Small intestine (tissue), 7 donors: ENCODE results near the gene OSTC. TPM values are rescaled to one million over a fixed set of nuclear protein-coding genes. Genes with fewer than 3 reads are reported as not detected.
"Not testable (repeated sequence)": the region's sequence is repeated elsewhere in the genome, so short reads cannot be mapped to it uniquely, and the experiment has no call there.

Experiments used
- DNase-seq, 2 donors: peaks; one replicate each; pipeline versions ENCODE4 v3.0.0 to v3.0.0-alpha.2; 2013
- FAIRE-seq: peaks from 2 replicates; lab custom pipeline; 2012; peaks lifted over from hg19 to GRCh38; lab: Jason Lieb, UNC
- H3K27ac ChIP-seq, 3 donors: one replicate each; pipeline ENCODE4 v1.5.1; 2013; ENCODE audit warnings: low read length in 2 of 3, mild to moderate bottlenecking in 2 of 3, control low read depth in 1 of 3, inconsistent platforms in 1 of 3, low read depth in 1 of 3, moderate library complexity in 1 of 3
- H3K27me3 ChIP-seq, 3 donors: one replicate each; pipeline ENCODE4 v1.6.1; 2013; ENCODE audit warnings: low read length in 3 of 3, inconsistent platforms in 1 of 3; ENCODE audit not compliant: control insufficient read depth in 3 of 3, insufficient read depth in 3 of 3
- H3K36me3 ChIP-seq, 3 donors: one replicate each; pipeline ENCODE4 v1.6.1; 2013; ENCODE audit warnings: low read length in 3 of 3, inconsistent platforms in 1 of 3, low read depth in 1 of 3, mild to moderate bottlenecking in 1 of 3, moderate library complexity in 1 of 3; ENCODE audit not compliant: control insufficient read depth in 3 of 3, insufficient read depth in 2 of 3
- H3K4me1 ChIP-seq, 3 donors: one replicate each; pipeline ENCODE4 v1.6.1; 2013; ENCODE audit warnings: low read length in 2 of 3, inconsistent platforms in 1 of 3, low read depth in 1 of 3, mild to moderate bottlenecking in 1 of 3, moderate library complexity in 1 of 3; ENCODE audit not compliant: control insufficient read depth in 3 of 3, insufficient read depth in 2 of 3
- H3K4me3 ChIP-seq, 3 donors: one replicate each; pipeline ENCODE4 v1.5.1; 2013; ENCODE audit warnings: low read length in 3 of 3, control low read depth in 1 of 3, inconsistent platforms in 1 of 3, low read depth in 1 of 3, mild to moderate bottlenecking in 1 of 3, moderate library complexity in 1 of 3
- H3K9me3 ChIP-seq, 2 donors: one replicate each; pipeline ENCODE4 v1.6.1; 2013; ENCODE audit warnings: low read depth in 1 of 2, low read length in 1 of 2; ENCODE audit not compliant: control insufficient read depth in 2 of 2, insufficient read depth in 1 of 2
- WGBS, 3 donors: extraction: QIAGEN DNeasy Blood & Tissue Kit; methylation state at CpG; one replicate each; pipeline ENCODE4 v1.1.7; 2013; 5-methylcytosine and 5-hydroxymethylcytosine counted together
- polyA plus RNA-seq, 4 donors: library from polyadenylated mRNA; stranded (reverse) in 3 of 4; unstranded in 1 of 4; fragments of 200-250 nt in 3 of 4; fragments of 120-200 nt in 1 of 4; gene quantifications; one replicate each; pipeline versions ENCODE4 v1.2.1 to v1.2.3, GENCODE V29; 2013
- donor health status: healthy with polysubstance abuse.
- donor health status: control.
- donor health status: control.
- donor health status: Bipolar disorder and iron deficiency.
- donor health status: healthy.

The OSTC gene
- polyA plus RNA-seq, 4 donors = 92.4 to 270 (median 172) TPM

DNA sequence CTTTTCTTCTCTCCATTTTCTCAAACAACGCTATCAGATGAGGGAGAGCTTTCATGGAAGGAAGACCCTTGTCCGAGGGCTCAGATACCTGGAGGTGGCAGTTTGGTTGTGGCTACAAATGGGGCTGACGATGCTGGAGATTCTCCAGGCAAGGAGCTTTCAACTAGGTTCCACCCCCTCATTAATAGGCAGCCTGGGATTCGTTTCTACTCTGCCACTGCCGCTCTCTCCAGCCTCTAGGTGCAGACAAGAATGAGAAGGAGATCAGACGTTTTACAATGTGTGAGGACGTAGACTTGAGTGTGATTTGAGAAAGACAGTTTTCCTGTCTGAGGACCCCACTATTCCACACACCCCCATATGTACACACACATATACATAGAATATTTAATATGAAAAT, 59.3 kb downstream of the OSTC start:
- H3K4me1 ChIP-seq = no peaks in the 10 kb centered on the region
- no peak for FAIRE-seq
- H3K4me3 ChIP-seq = no peak overlapping the region
- H3K27ac ChIP-seq = no peak overlapping the region
- 61 to 73% (median 71%) methylated on average over 7 of the region's 7 CpGs for WGBS, 3 donors
- no peaks in the 10 kb centered on the region for H3K36me3 ChIP-seq
- no peak for DNase-seq
- no peaks in the 10 kb centered on the region for H3K9me3 ChIP-seq
- H3K27me3 ChIP-seq = no peaks in the 10 kb centered on the region

DNA sequence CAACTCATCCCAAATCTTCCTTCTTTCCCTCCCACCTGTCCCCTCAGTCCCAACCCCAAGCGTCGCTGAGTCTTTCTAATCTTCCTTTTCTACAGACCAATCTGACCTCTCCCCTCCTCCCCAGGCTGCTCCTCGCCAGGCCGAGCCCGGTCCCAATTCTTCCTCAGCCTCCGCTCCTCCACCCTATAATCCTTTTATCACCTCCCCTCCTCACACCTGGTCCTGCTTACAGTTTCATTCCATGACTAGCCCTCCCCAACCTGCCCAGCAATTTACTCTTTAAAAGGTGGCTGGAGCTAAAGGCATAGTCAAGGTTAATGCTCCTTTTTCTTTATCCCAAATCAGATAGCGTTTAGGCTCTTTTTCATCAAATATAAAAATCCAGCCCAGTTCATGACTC, 60.2 kb downstream of the OSTC start:
- not testable (repeated sequence) for H3K4me1 ChIP-seq, FAIRE-seq
- 53 to 68% (median 60%) methylated on average over 7 of the region's 7 CpGs for WGBS, 3 donors

DNA sequence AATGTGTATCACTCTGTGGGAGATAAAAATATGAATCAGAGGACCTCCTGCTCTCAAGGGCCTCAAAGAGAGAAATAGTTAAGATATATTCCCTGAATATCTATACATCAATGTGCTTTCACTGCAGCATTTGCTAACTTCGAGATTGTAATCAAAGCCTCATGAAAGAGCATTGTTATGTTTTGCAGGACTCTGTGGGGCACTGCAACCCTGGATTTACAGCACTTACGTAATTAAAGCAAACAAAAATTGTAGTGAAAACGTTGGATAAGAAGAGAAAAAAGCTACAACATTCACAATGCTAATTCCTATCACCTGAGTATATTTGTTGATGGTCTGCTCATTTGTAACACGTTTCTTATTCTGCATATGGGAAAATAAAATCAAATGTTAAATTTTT, 64.5 kb downstream of the OSTC start:
- no peak for FAIRE-seq

More for the DNA sequence above, 60.2 kb downstream of the OSTC start:
- not testable (repeated sequence) for H3K27ac ChIP-seq, H3K27me3 ChIP-seq, H3K36me3 ChIP-seq, DNase-seq, H3K9me3 ChIP-seq, H3K4me3 ChIP-seq

DNA sequence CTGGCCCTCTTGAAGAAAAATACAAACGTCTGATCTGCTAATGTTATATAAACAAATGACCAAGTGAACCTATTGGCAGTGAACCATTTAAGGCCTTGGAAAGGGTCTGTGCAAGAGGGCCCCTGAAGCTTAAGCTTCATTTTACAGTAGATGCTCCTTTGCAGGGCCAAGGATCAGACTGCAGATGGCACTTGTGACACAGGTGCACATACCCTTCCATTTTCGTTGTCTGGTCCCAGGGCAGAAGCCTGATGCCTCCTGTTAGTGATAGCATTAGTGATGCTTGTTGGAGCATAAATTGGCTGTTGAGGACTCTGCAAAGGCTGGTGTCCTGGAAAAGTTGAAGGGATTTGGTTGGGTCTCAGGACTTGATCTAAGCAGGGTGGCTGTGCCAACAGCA, 65.9 kb downstream of the OSTC start:
- no peaks in the 10 kb centered on the region for H3K4me1 ChIP-seq
- H3K27me3 ChIP-seq = no peaks in the 10 kb centered on the region
- no peaks in the 10 kb centered on the region for H3K9me3 ChIP-seq
- no peaks in the 10 kb centered on the region for H3K36me3 ChIP-seq
- FAIRE-seq (no peak), DNase-seq (no peak)
- H3K4me3 ChIP-seq = no peak overlapping the region
- 55 to 60% (median 58%) methylated on average over 2 of the region's 2 CpGs for WGBS, 3 donors
- no peak overlapping the region for H3K27ac ChIP-seq

More for the DNA sequence above, 64.5 kb downstream of the OSTC start:
- Histone ChIP-seq H3K27me3 (no peaks in the 10 kb centered on the region), H3K27ac (no peak overlapping the region), H3K36me3 (no peaks in the 10 kb centered on the region), H3K4me3 (no peak overlapping the region), H3K9me3 (no peaks in the 10 kb centered on the region), H3K4me1 (no peaks in the 10 kb centered on the region)
- 14 to 46% (median 29%) methylated on average over 4 of the region's 4 CpGs for WGBS, 3 donors
- DNase-seq = no peak

DNA sequence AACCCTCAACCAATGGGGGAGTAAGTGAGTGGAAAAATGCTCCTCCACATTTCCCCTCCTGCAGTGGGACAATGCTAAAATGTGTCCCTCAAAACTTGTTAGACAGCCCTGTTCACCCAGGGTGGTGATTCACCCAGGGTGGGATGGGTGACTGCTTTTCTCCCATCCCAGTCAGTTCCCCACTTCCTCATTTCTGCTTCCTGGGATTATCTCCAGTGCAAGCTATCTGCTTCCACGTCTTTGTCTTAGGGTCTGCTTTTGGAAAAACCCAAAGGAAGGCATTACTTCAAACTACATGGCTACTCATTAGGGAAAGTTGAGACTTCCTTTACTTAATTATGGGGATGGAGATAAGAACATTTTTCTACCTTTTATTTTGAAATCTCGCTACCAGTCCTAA, 67.0 kb downstream of the OSTC start:
- H3K9me3 ChIP-seq = no peaks in the 10 kb centered on the region
- no peak overlapping the region for H3K4me3 ChIP-seq
- no peaks in the 10 kb centered on the region for H3K4me1 ChIP-seq
- no peaks in the 10 kb centered on the region for H3K36me3 ChIP-seq
- H3K27me3 ChIP-seq = no peaks in the 10 kb centered on the region
- DNase-seq (no peak), FAIRE-seq (no peak)
- 55 to 60% (median 56%) methylated on average over 2 of the region's 2 CpGs for WGBS, 3 donors
- no peak overlapping the region for H3K27ac ChIP-seq

Other genes with a start within 250 kb of the OSTC start
- 1,000 to 10,000 TPM; 3,242 to 5,968 (median 4,787) TPM for gene RPL34, start 30.0 kb upstream of the OSTC start, polyA plus RNA-seq
- under 1 TPM in 2 of 4 donors, not detected in 2; 0.39 to 0.45 TPM for gene ETNPPL, start 112.5 kb downstream of the OSTC start, polyA plus RNA-seq